NB4 (cell line): ENCODE data around the gene SLU7.

Source experiments
- DNase-seq: peaks from one replicate; pipeline ENCODE4 v3.0.0; 2010; ENCODE audit warnings: low read depth
- H3K4me3 ChIP-seq: one replicate; pipeline ENCODE4 v1.5.1; 2011; ENCODE audit warnings: mild to moderate bottlenecking, low read depth, low read length, moderate library complexity
- CTCF ChIP-seq: IDR thresholded peaks from one replicate; pipeline ENCODE4 v1.5.1; 2012; ENCODE audit warnings: low read depth, low read length
- MAX ChIP-seq: IDR thresholded peaks from 2 replicates; pipeline ENCODE4 v1.6.1; 2011; ENCODE audit warnings: low read depth, low read length
- MYC ChIP-seq: IDR thresholded peaks from 2 replicates; pipeline ENCODE4 v1.6.1; 2011; ENCODE audit warnings: low read depth, low read length
- POLR2A ChIP-seq: IDR thresholded peaks from 2 replicates; pipeline ENCODE4 v1.6.1; 2011; ENCODE audit warnings: mild to moderate bottlenecking; ENCODE audit not compliant: insufficient read length; ENCODE audit errors: extremely low read depth

SLU7 gene

GRCh38 chr5:160384681-160385080 lies 34.2 kb downstream of the SLU7 start:
- no peak overlapping the region for H3K4me3 ChIP-seq
- TF ChIP-seq CTCF = no peak
- no peak for TF ChIP-seq MYC
- TF ChIP-seq MAX = no peak
- no peak for TF ChIP-seq POLR2A

GRCh38 chr5:160382346-160382745 lies 36.5 kb downstream of the SLU7 start:
- peak; percentile 47 for DNase-seq
- no peak overlapping the region for H3K4me3 ChIP-seq
- TF ChIP-seq CTCF = no peak
- TF ChIP-seq MAX = no peak
- TF ChIP-seq MYC = no peak
- no peak for TF ChIP-seq POLR2A

More at GRCh38 chr5:160384681-160385080, 34.2 kb downstream of the SLU7 start:
- no peak for DNase-seq

DNA sequence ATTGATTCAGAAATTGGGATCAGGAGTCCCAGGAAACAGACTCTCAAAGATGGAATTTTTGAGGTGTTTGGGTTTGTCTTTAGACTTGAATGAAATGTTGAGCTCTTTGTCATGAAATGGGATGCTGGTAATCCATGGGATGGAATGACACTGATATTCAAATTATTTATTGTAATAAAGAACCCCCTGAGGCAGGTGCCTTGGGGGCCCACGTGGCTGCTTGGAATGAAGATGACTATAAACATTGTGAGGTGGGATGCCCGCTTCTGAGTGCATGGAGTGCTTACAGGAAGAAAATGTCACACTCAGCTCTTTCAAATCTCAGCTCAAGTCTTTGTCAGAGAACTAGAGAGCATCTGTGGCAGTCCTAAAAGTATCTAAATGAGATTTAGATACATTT lies 38.8 kb downstream of the SLU7 start:
- no peak for TF ChIP-seq POLR2A
- no peak for TF ChIP-seq MYC
- no peak for TF ChIP-seq MAX
- no peak for TF ChIP-seq CTCF
- DNase-seq = no peak
- H3K4me3 ChIP-seq = no peak overlapping the region

DNA sequence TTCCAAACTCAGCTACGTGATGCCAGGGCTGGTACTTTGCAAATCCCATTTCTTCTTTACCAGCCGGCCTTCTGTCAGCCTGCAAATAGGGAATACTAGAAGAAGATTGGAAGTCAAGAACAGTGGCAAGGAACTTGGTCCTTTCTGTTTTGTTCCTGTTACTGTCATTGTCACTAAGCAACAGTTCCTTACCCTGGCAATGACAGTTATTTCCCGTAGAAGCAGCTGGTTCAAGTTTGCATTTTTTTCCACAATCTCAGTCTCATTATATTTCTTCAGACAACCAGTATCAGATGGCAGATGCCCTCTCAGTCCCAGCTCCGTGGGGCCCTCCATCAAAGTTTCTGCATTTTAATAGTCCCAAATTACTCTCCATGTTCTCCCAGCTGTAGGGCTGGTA lies 39.4 kb downstream of the SLU7 start:
- no peak for TF ChIP-seq MYC
- TF ChIP-seq POLR2A = no peak
- TF ChIP-seq MAX = no peak
- TF ChIP-seq CTCF = no peak
- no peak for DNase-seq
- H3K4me3 ChIP-seq = no peak overlapping the region

GRCh38 chr5:160378330-160378729 lies 40.6 kb downstream of the SLU7 start:
- DNase-seq = no peak
- TF ChIP-seq MAX = no peak
- no peak for TF ChIP-seq MYC
- TF ChIP-seq CTCF = no peak
- no peak for TF ChIP-seq POLR2A
- H3K4me3 ChIP-seq = no peak overlapping the region

- DNase-seq = no peak
- TF ChIP-seq MYC (no peak), POLR2A (no peak), CTCF (no peak), MAX (no peak)
- H3K4me3 ChIP-seq = no peak overlapping the region
These were observed 41.2 kb downstream of the SLU7 start for GRCh38 chr5:160377651-160378050.
